Peyer's patch (tissue), 4 donors: ENCODE measurements around the gene TPRKB. TPM values are rescaled to one million over a fixed set of nuclear protein-coding genes. Genes with fewer than 3 reads are reported as not detected.
"Not testable (repeated sequence)": the region's sequence is repeated elsewhere in the genome, so short reads cannot be mapped to it uniquely, and the experiment has no call there.

Experiments
- DNase-seq, 3 donors: peaks; one replicate each; pipeline ENCODE4 v3.0.0-alpha.2; 2017 to 2019
- H3K27ac ChIP-seq, 4 donors: fragments of 200-600 bp; sonication (generic); one replicate each; pipeline ENCODE4 v1.5.1; 2016 to 2019
- H3K27me3 ChIP-seq, 2 donors: fragments of 200-600 bp; sonication (generic); one replicate each; pipeline ENCODE4 v1.5.1; 2019
- H3K36me3 ChIP-seq, 3 donors: fragments of 200-600 bp; sonication (generic); one replicate each; pipeline ENCODE4 v1.5.1; 2016 to 2019
- H3K4me1 ChIP-seq, 4 donors: fragments of 200-600 bp; sonication (generic); one replicate each; pipeline ENCODE4 v1.5.1; 2016 to 2019
- H3K4me3 ChIP-seq, 4 donors: fragments of 200-600 bp; sonication (generic); 1 replicate in 3 of 4; 2 replicates in 1 of 4; pipeline ENCODE4 v1.5.1; 2016 to 2019; ENCODE audit warnings: mild to moderate bottlenecking in 1 of 4
- H3K9me3 ChIP-seq, 4 donors: fragments of 200-600 bp; sonication (generic); one replicate each; pipeline ENCODE4 v1.5.1; 2016 to 2019; ENCODE audit warnings: mild to moderate bottlenecking in 1 of 4
- CTCF ChIP-seq, 6 experiments: fragments of 450-650 bp in 4 of 6; fragments of 200-600 bp in 2 of 6; sonication (generic) in 1 of 6; IDR thresholded peaks; one replicate each; pipeline ENCODE4 v1.5.1; 2017 to 2019; ENCODE audit warnings: antibody characterized with exemption in 6 of 6, mild to moderate bottlenecking in 3 of 6, moderate library complexity in 1 of 6
- POLR2A ChIP-seq, 2 donors: fragments of 450-650 bp; IDR thresholded peaks; one replicate each; pipeline ENCODE4 v1.5.1; 2017; ENCODE audit warnings: antibody characterized with exemption in 2 of 2, mild to moderate bottlenecking in 2 of 2, moderate library complexity in 2 of 2
- total RNA-seq, 4 donors: library from RNA; depleted of rRNA; stranded (reverse); fragments of >200 nt; gene quantifications; one replicate each; pipeline ENCODE4 v1.1.0, GENCODE V29; 2016

TPRKB gene
- total RNA-seq, 4 donors from 2014 or later: 17.3 to 28.5 (median 19.2) TPM

GRCh38 chr2:73698101-73698500, 39.0 kb downstream of the TPRKB start:
- Histone ChIP-seq H3K27ac (peak overlapping the region in 1 of 4 donors; percentile 79), H3K4me1 (peaks cover 0 to 34% (median 3%) of the 10 kb centered on the region in 4 donors)

GRCh38 chr2:73697606-73698005, 39.5 kb downstream of the TPRKB start:
- peaks cover 0 to 8% (median 0%) of the 10 kb centered on the region in 4 donors for H3K9me3 ChIP-seq
- H3K27ac ChIP-seq: peak overlapping the region in 2 of 4 donors; percentile 67 to 79
- H3K4me1 ChIP-seq: peaks cover 0 to 34% (median 3%) of the 10 kb centered on the region in 4 donors
- H3K36me3 ChIP-seq: no peaks in the 10 kb centered on the region
- no peak for TF ChIP-seq POLR2A (IDR thresholded peaks at IDR 0.05)
- no peak overlapping the region for H3K4me3 ChIP-seq
- no peak for DNase-seq
- no peaks in the 10 kb centered on the region for H3K27me3 ChIP-seq

More at GRCh38 chr2:73698101-73698500, 39.0 kb downstream of the TPRKB start:
- no peak for DNase-seq
- no peaks in the 10 kb centered on the region for H3K27me3 ChIP-seq
- TF ChIP-seq CTCF (IDR thresholded peaks at IDR 0.05): no peak
- TF ChIP-seq POLR2A (IDR thresholded peaks at IDR 0.05): no peak
- no peak overlapping the region for H3K4me3 ChIP-seq
- no peaks in the 10 kb centered on the region for H3K36me3 ChIP-seq
- peaks cover 0 to 8% (median 0%) of the 10 kb centered on the region in 4 donors for H3K9me3 ChIP-seq

GRCh38 chr2:73696985-73697384, 40.2 kb downstream of the TPRKB start:
- H3K27me3 ChIP-seq, H3K4me3 ChIP-seq, H3K36me3 ChIP-seq, DNase-seq, H3K9me3 ChIP-seq: not testable (repeated sequence)
- Histone ChIP-seq H3K4me1 (peaks cover 0 to 31% (median 2%) of the 10 kb centered on the region in 4 donors), H3K27ac (peak overlapping the region in 2 of 4 donors; percentile 67 to 79)

GRCh38 chr2:73696521-73696920, 40.6 kb downstream of the TPRKB start:
- Histone ChIP-seq H3K27ac (peak overlapping the region in 1 of 4 donors; percentile 27), H3K4me1 (peaks cover 0 to 27% (median 2%) of the 10 kb centered on the region in 4 donors)
- not testable (repeated sequence) for H3K9me3 ChIP-seq, H3K4me3 ChIP-seq, H3K36me3 ChIP-seq, H3K27me3 ChIP-seq, DNase-seq

- not testable (repeated sequence) for H3K4me3 ChIP-seq, H3K9me3 ChIP-seq, DNase-seq, H3K27me3 ChIP-seq, H3K27ac ChIP-seq, H3K4me1 ChIP-seq, H3K36me3 ChIP-seq
- peak in 4 of 6 experiments; percentile 21 to 54 (median 42) for TF ChIP-seq CTCF (IDR thresholded peaks at IDR 0.05)
These were observed 46.6 kb downstream of the TPRKB start for GRCh38 chr2:73690372-73691088.

- H3K4me1 ChIP-seq, H3K36me3 ChIP-seq, H3K4me3 ChIP-seq, DNase-seq, H3K27ac ChIP-seq, H3K27me3 ChIP-seq, H3K9me3 ChIP-seq: not testable (repeated sequence)
These were observed 48.7 kb downstream of the TPRKB start for GRCh38 chr2:73688494-73688893.

- no peaks in the 10 kb centered on the region for H3K36me3 ChIP-seq
- peak in 2 of 3 donors; percentile 81 to 82 for DNase-seq
- no peaks in the 10 kb centered on the region for H3K27me3 ChIP-seq
- TF ChIP-seq POLR2A (IDR thresholded peaks at IDR 0.05) (no peak), CTCF (IDR thresholded peaks at IDR 0.05) (no peak)
- H3K9me3 ChIP-seq: no peaks in the 10 kb centered on the region
- peak overlapping the region in 2 of 4 donors; percentile 56 to 80 for H3K27ac ChIP-seq
- no peak overlapping the region for H3K4me3 ChIP-seq
- H3K4me1 ChIP-seq: no peaks in the 10 kb centered on the region
These were observed 51.2 kb downstream of the TPRKB start for GRCh38 chr2:73685764-73686438.
